ENCODE results near the gene SLFN12L.
"Not testable (repeated sequence)": the region's sequence is repeated elsewhere in the genome, so short reads cannot be mapped to it uniquely, and the experiment has no call there.

Gene SLFN12L

GRCh38 chr17:35493040-35493439 lies 44.4 kb downstream of the SLFN12L start:
- no peak for FAIRE-seq

DNA sequence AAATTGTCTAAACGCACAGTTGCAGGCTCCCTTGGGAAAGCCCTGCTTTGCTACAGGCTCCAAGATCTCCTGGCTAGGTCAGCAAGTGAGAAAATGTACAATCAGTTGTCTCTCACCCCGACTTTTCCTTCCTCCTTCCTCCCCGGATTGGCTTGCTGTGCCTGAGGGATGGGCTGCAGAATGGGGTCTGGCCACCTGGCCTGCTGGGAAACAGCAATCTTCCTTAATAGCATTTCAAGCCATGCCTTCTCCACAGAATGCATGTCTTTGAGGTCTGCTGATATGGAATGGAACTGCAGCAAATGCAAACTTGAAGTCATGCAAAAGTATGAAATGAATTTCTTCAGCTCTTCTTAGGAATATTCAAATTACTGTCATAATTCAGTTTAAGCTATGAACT lies 46.1 kb downstream of the SLFN12L start:
- no peak for FAIRE-seq

DNA sequence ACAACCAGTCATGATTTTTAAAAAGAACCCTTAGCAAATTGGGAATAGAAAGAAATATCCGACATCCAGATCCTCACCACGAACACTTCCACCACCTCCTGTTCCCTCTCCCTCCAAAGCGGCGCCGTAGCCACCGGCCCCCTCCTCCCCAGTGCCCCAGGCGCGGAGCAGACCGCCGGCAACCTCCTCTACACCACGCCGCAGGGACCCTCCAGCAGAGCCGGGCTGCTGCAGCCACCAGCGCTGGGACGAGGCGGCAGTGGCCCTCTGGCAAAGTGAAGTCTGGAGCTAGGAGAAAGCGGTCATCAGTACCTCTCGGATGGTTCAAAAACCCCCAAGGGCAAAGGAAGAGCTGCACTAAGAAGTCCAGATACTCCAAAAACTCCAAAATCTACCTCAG lies 47.5 kb downstream of the SLFN12L start:
- FAIRE-seq: no peak

- no peak for FAIRE-seq
These were observed 48.5 kb downstream of the SLFN12L start for GRCh38 chr17:35488991-35489390.

DNA sequence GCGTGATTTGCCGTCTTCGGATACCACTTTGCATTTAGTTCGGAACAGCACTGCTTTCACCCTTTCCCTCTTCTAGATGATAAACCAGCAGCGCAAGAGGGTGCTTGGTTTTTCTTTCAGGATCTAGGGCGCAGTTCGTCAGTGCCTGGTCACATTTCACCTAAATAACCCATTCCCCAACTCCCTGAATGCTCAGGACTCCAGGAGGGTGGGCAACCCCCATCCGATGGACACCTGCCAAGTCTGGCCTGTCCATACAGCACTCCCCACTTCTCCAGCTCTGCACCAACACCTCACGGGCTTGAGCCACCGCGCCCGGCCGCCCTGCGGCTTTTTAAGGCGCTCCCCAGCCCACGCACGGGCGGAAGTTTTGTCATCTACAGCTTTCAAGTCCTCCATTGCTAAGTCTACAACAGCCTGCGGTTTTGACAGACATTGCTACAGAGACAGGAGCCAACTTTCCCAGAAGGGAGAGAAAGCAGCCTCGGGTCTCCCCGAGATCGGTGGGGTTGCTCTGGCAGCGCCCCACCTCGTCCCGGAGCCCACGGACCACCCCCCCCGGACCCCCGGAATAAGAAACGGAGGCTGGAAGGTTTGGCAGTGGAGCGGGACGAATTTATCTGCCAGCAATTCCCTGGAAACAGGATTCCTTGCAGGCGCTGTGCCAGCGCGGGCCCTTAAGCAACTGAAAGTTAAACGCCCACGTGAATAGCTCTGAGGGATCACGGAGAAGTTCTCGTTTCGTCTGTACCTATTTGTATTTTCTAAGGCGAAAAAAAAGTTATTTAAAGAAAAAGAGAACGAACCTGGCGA lies 50.4 kb downstream of the SLFN12L start:
- FAIRE-seq: no peak

- no peak for FAIRE-seq
These were observed 58.2 kb downstream of the SLFN12L start for GRCh38 chr17:35479271-35479670.

DNA sequence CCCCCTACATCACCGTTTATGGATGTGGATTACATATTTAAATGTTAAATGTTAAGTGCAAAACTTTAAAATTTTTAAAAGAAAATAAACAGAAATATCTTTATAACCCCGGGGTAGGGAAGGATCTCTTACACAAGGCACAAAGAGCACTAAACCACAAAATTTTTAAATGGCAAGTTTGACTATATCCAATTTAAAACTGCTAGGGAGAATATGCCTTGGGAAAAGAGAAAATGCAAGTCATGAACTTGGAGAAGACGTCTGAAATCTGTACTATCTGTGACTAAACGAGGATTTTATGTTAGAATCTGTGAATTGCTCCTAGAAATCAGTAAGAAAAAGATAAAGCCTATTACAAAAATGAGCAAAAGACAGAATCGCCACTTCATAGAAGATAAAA lies 60.2 kb downstream of the SLFN12L start:
- no peak for FAIRE-seq

DNA sequence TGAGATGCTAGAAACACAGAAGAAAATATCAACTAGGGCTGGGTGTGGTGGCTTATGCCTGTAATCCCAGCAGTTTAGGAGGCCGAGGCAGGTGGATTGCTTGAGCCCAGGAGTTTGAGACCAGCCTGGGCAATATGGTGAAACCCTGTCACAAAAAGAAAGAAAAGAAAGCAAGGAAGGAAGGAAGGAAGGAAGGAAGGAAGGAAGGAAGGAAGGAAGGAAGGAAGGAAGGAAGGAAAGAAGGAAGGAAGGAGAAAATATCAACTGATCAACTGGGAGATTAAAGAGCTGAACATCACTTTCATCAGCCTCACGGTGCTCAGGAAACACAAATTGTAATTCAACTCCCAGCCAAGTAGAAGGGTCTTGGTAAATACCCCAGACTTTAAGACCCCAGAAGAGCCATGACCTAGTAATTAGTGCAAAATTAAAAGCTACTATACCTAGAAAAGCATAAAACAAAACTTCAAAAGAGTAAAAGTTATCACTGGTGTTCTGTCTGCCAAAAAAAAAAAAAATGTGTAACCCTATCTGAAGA lies 61.1 kb downstream of the SLFN12L start:
- FAIRE-seq: no peak

GRCh38 chr17:35468475-35468874 lies 69.0 kb downstream of the SLFN12L start:
- no peak for FAIRE-seq

DNA sequence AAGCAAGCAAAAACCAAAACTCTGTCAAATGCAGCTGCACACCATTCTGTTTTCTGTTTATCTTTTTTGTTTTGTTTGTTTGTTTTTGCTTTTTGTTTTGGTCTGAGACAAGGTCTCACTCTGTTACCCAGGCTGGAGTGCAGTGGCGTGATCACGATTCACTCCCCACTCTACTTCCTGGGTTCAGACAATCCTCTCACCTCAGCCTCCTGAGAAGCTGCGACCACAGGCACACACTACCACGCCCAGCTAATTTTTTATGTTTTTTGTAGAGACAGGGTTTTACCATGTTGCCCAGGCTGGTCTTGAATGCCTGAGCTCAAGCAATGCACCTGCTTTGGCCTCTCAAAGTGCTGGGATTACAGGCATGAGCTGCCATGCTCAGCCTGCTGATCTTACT lies 69.7 kb downstream of the SLFN12L start:
- FAIRE-seq: no peak

DNA sequence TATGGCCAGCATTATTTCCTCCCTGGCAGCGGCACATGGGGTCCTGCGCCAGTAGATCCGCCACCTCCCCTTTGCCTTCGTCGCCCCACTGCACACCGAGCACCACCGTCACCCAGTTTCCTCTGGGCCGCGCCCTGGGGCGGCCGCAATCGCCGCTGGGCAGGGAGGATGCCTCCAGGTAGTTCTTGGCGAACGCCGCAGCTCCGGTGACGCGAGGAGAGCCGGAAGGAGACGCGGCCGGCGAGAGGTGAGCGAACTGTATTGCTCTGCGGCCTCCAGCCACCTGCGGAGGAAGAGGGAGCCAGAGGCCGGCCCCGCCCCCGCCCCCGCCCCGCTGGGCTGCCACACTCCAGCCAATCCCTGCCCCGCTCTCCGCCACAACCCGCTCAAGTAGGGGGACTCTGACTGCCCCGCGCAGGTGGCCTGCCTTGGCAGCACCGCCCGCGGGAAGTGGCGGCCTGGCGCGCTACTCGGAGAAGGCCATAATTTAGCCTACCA lies 77.1 kb downstream of the SLFN12L start:
- FAIRE-seq: no peak

- not testable (repeated sequence) for FAIRE-seq
These were observed 83.4 kb downstream of the SLFN12L start for GRCh38 chr17:35454035-35454434.

DNA sequence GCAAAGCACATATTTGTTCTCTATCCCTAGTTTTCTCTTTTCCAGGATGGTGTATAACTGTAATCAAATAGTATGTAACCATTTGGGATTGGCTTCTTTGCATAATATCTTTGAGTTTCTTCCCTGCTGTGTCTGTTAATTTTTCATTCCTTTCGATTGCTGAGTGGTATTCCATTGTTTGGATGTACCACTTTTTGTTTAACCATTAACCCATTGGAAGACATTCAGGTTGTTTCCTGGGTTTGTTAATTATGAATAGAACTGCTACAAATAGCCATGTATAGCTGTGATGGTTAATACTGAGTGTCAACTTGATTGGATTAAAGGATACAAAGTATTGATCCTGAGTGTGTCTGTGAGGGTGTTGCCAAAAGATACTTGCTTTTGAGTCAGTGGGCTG lies 84.3 kb downstream of the SLFN12L start:
- FAIRE-seq: no peak

GRCh38 chr17:35449371-35449931 lies 88.0 kb downstream of the SLFN12L start:
- no peak for FAIRE-seq

- FAIRE-seq: no peak
These were observed 88.6 kb downstream of the SLFN12L start for GRCh38 chr17:35448899-35449227.

DNA sequence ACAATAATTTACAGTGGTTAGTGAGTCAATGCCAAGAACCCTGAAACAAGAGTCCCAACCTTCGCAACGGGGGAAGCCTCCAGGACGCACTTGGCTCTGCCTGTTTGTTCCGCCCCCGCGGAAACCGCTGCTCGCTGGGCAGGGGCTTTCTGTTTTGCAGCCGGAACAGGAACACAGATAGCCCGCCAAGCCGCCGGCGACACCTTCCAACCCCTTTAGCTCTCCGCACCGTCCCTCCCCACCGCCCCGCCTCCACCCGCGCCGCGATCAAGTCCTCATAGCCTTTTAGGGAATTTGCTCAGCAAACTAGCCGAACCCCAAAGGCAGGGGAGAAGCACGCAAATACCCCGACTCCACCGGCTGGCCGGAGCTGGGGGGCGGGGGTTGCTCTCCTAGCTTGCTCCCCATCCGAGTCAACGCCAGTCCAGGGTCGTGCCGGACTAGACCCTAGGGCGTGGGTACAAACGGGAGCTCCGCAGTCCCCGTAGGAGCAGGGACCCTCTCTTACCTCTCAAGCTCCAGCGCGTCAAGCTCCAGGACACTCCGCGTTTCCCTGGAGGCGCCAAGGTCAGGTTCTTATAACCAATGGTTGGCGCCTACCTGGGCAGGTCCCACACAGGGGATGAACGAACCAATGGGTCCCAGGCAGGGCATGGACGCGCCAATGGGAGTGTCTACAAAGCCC lies 89.1 kb downstream of the SLFN12L start, which contains the start of gene SLFN13:
SLFN13 (minus strand) TSS at position 553 of the 685 bp plus-strand sequence. CDS start 3,086 bp downstream, outside the sequence.
- FAIRE-seq: no peak

DNA sequence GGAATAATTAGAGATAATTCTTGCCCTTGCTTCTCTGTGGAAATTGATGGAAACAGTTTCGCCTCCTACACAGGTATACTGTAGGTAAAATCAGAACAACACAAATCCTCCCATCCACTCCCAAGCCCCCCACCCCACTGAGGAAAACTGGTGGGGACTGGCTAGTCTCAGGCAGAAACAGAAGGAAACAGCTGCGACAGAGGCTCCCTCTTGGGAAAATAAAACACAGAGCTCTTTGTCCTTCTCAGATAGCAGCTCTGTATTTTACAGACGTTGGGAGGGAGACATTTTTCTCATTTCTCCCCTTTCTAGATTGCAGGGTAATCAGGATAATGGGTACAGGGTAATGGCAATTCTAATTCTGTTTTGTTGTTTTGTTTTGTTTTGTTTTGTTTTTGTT lies 90.0 kb downstream of the SLFN12L start:
- FAIRE-seq: no peak

DNA sequence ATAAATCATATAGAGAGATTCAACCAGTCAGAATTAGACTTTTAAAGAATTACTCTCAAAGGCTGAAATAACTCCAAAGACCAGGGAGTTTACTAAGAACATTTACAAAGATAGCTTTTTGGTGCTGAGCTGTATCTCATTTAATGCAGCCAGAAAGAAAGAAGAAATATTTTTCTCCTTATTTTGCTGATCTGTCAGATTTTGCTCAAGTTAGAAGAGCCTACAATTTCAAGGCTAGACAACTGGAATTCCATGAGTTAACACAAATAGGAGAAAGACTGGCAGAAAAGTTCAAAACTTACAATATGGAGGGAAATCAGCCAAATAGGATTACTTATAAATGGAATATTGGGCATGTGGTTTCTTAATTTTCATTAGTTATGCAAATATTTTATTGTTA lies 99.0 kb downstream of the SLFN12L start:
- no peak for FAIRE-seq

GRCh38 chr17:35433075-35433894 lies 104.2 kb downstream of the SLFN12L start:
- no peak for FAIRE-seq

DNA sequence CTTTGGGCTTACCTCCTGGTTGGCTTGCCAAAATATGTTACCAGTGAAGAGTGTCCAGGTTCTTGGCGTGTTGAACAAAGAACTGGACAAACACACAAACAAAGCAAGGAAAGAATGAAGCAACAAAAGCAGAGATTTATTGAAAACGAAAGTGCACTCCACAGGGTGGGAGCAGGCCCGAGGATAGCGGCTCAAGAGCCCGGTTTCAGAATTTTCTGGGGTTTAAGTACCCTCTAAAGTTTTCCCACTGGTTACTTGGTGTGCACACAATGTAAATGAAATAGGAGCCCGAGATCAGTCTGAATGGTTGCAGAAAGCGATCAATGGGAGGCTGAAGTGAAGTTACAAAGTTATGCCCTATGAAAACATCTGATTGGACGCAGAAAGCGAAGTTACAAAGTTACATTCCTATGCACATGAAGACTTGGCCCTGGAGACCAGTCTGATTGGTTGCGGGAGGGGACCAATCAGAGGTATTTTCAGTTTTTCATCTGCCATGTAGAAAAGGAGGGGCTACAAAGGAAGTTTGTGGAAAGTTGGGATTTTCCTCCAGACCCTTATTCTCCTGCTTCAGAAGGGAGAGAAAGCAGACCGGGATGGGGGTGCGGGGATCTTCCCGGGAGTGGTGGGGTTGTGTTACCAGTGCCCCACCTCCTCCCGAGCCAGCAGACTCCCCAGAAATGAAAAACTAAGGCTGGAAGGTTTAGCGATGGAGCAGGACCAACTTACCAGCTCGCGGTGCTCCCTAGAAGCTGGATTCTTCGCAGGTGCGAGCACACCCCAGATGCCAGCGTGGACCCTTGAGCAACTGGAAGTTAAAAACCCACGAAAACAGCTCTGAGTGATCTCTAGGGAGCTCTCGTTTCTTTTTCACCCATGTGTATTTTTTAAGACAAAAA lies 105.1 kb downstream of the SLFN12L start, which contains the start of gene SLFN12:
SLFN12 (minus strand) TSS at position 325 of the 899 bp plus-strand sequence. CDS start 9,472 bp downstream, outside the sequence.
- no peak for FAIRE-seq

DNA sequence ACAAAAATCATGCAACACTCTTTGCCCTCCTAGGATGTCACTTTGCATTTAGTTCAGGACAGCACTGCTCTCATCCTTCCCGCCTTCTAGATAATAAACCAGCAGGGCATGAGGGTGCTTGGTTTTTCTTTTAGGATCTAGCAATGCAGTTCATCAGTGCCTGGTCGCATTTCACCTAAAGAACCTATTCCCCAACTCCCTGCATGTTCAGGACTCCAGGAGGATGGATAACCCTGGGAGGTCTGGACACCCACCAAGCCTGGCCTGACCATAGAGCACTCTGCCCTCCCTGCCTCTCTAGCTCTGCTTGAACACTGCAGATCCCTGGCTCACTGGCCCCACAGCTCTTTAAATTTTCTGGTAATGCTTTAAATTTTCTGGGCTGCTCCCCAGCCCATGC lies 107.8 kb downstream of the SLFN12L start:
- no peak for FAIRE-seq

DNA sequence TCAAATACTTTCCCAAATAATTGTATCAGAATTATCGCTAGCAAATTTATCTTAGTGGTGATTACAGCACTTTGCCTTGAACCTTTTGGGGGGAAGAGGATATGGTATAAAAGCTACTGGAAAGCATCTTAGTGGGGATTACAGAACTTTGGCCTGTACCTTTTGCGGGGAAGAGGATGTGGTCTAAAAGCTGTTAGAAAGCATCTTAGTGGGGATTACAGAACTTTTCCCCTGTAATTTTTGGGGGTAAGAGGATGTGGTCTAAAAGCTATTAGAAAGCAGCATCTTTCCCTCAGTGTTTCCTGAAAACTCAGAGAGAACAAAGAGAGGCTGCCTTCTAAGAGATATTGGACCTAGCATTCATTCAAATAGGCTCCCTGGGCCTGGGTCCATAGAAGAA lies 109.2 kb downstream of the SLFN12L start:
- FAIRE-seq: no peak

All from islet of Langerhans (tissue), 1 donor.